PC-3 (cell line): ENCODE data around the gene ATXN7L1. TPM values are rescaled to one million over a fixed set of nuclear protein-coding genes. Genes with fewer than 3 reads are reported as not detected.

Experiments
- ATAC-seq: fragments of 200-7000 bp; cut with Tn5 transposase; 2 replicates; pipeline ENCODE4 v1.9.1; 2020; ENCODE audit warnings: mild to moderate bottlenecking, moderate library complexity
- BruUV-seq: library from RNA; stranded (reverse); fragments of 400-500 nt; replicated peaks from 2 replicates; lab custom pipeline; 2021; lab: Mats Ljungman, UMichigan
- CTCF ChIA-PET: fragments of 300-600 bp; sonication (Branson Sonifier 250); formaldehyde crosslinking; loops from one replicate; lab custom pipeline; 2022; ENCODE audit warnings: antibody characterized with exemption; lab: Charles Lee
- POLR2A ChIA-PET: fragments of 300-600 bp; sonication (Branson Sonifier 250); formaldehyde crosslinking; loops from one replicate; lab custom pipeline; 2022; ENCODE audit warnings: antibody characterized with exemption; ENCODE audit not compliant: unreplicated experiment; lab: Charles Lee
- DNase-seq: peaks from one replicate; pipeline ENCODE4 v3.0.0-alpha.2; 2015
- H2AFZ ChIP-seq: fragments of 300-600 bp; sonication (generic); 2 replicates; pipeline ENCODE4 v1.6.0; 2016; ENCODE audit warnings: antibody characterized with exemption, low read length
- H3F3A ChIP-seq: fragments of 300-600 bp; sonication (generic); one replicate; pipeline ENCODE4 v1.6.0; 2017; ENCODE audit warnings: antibody characterized with exemption, low read length, control low read depth, mild to moderate bottlenecking; ENCODE audit not compliant: unreplicated experiment
- H3K27ac ChIP-seq: fragments of 300-600 bp; sonication (generic); 2 replicates; pipeline ENCODE4 v1.5.1; 2016; ENCODE audit warnings: mild to moderate bottlenecking, low read length
- H3K27me3 ChIP-seq: fragments of 300-600 bp; sonication (generic); 2 replicates; pipeline ENCODE4 v1.6.1; 2016; ENCODE audit warnings: low read length, mixed read lengths
- H3K36me3 ChIP-seq: fragments of 300-600 bp; sonication (generic); 2 replicates; pipeline ENCODE4 v1.6.1; 2016; ENCODE audit warnings: low read depth, mixed run types, low read length, mixed read lengths
- H3K4me1 ChIP-seq: fragments of 300-600 bp; sonication (generic); 2 replicates; pipeline ENCODE4 v1.5.1; 2016; ENCODE audit warnings: low read length; ENCODE audit not compliant: insufficient read depth
- H3K4me2 ChIP-seq: fragments of 300-600 bp; sonication (generic); 2 replicates; pipeline ENCODE4 v1.6.0; 2016; ENCODE audit warnings: low read length
- H3K4me3 ChIP-seq: fragments of 300-600 bp; sonication (generic); 2 replicates; pipeline ENCODE4 v1.5.1; 2016; ENCODE audit warnings: mild to moderate bottlenecking, low read length, mixed read lengths
- H3K79me2 ChIP-seq: fragments of 300-600 bp; sonication (generic); 2 replicates; pipeline ENCODE4 v1.6.1; 2017; ENCODE audit warnings: low read length, mixed read lengths
- H3K9ac ChIP-seq: fragments of 300-600 bp; sonication (generic); 2 replicates; pipeline ENCODE4 v1.6.0; 2016; ENCODE audit warnings: mild to moderate bottlenecking, low read length
- H3K9me2 ChIP-seq: fragments of 300-600 bp; sonication (generic); replicated peaks from 2 replicates; pipeline ENCODE4 v1.6.1; 2016; ENCODE audit warnings: mixed run types, low read length, mixed read lengths
- H3K9me3 ChIP-seq: fragments of 300-600 bp; sonication (generic); 2 replicates; pipeline ENCODE4 v1.6.1; 2016; ENCODE audit warnings: low read length, mixed read lengths
- H4K20me1 ChIP-seq: fragments of 300-600 bp; sonication (generic); 2 replicates; pipeline ENCODE4 v1.6.1; 2016; ENCODE audit warnings: low read length, mixed read lengths
- EZH2 ChIP-seq: fragments of 300-600 bp; sonication (generic); IDR thresholded peaks from one replicate; pipeline ENCODE4 v1.6.1; 2017; ENCODE audit warnings: antibody characterized with exemption, mild to moderate bottlenecking, low read length; ENCODE audit not compliant: unreplicated experiment
- EZH2phosphoT487 ChIP-seq: fragments of 300-600 bp; sonication (generic); IDR thresholded peaks from 2 replicates; pipeline ENCODE4 v1.6.1; 2018; ENCODE audit warnings: mild to moderate bottlenecking, antibody characterized with exemption, low read length, borderline replicate concordance
- intact Hi-C: fragments of 100-400 bp; cut with micrococcal nuclease; formaldehyde crosslinking; loops from 2 replicates; pipeline ENCODE4 v1.9.0; 2023
- total RNA-seq: library from RNA; depleted of rRNA; stranded (reverse); fragments of >200 nt; gene quantifications from 2 replicates; pipeline ENCODE4 v1.2.3, GENCODE V29; 2014
- TF ChIP-seq, protein P1 (sequence below): fragments of 300-600 bp; sonication (generic); conservative IDR thresholded peaks from 2 replicates; pipeline ENCODE4 v1.5.1; 2017; ENCODE audit warnings: antibody characterized with exemption, low read depth, mild to moderate bottlenecking, low read length

Gene ATXN7L1
- total RNA-seq, 1 experiment from 2014 or later: 16.0 TPM

GRCh38 chr7:105578496-105578895, 297.9 kb downstream of the ATXN7L1 start:
- Histone ChIP-seq H3K27me3 (no peaks in the 10 kb centered on the region), H2AFZ (no peak overlapping the region), H3K4me3 (no peak overlapping the region), H4K20me1 (no peaks in the 10 kb centered on the region), H3K4me2 (no peak overlapping the region), H3F3A (no peaks in the 10 kb centered on the region), H3K9me3 (no peaks in the 10 kb centered on the region), H3K27ac (no peak overlapping the region), H3K4me1 (0 out of 2 replicates have a peak, but pooled peaks cover 5% of the 10 kb centered on the region), H3K9me2 (no peaks in the 10 kb centered on the region), H3K79me2 (no peaks in the 10 kb centered on the region), H3K36me3 (0 out of 2 replicates have a peak, but pooled peaks cover 3% of the 10 kb centered on the region), H3K9ac (no peak overlapping the region)
- DNase-seq: no peak
- no TSS peak for BruUV-seq
- ATAC-seq: no peak
- intact Hi-C loops: no loop called here
- CTCF ChIA-PET: no interaction called here
- POLR2A ChIA-PET: no interaction called here
- TF ChIP-seq, protein P1, sequence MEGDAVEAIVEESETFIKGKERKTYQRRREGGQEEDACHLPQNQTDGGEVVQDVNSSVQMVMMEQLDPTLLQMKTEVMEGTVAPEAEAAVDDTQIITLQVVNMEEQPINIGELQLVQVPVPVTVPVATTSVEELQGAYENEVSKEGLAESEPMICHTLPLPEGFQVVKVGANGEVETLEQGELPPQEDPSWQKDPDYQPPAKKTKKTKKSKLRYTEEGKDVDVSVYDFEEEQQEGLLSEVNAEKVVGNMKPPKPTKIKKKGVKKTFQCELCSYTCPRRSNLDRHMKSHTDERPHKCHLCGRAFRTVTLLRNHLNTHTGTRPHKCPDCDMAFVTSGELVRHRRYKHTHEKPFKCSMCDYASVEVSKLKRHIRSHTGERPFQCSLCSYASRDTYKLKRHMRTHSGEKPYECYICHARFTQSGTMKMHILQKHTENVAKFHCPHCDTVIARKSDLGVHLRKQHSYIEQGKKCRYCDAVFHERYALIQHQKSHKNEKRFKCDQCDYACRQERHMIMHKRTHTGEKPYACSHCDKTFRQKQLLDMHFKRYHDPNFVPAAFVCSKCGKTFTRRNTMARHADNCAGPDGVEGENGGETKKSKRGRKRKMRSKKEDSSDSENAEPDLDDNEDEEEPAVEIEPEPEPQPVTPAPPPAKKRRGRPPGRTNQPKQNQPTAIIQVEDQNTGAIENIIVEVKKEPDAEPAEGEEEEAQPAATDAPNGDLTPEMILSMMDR: no peak
- no peak for TF ChIP-seq EZH2
- TF ChIP-seq EZH2phosphoT487: no peak

DNA sequence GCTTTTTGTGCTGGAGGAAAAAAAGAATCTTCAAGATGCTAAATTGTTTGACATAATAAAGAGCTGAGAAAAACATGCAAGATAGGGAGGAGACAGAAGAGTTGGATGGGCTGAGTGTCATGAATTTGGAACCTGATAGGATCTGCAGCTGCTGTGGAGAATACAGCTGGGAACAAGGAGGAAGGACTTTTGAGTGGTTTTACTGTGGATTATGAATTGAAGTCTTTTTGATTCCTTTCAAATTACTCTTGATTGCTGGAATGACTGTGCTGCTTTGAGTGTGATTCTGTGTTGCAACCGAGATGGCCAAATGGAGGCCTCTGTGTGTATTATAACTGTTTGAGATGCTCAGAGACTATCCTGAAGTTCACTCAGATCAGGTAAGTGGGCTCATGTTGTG, 299.1 kb downstream of the ATXN7L1 start:
- no peaks in the 10 kb centered on the region for H3F3A ChIP-seq
- ChIA-PET CTCF (no interaction called here), POLR2A (interaction anchor here (0.6 kb wide), 1 partner anchor 411 kb away, joined by 8 read pairs; no protein-coding TSS in a partner anchor)
- H3K4me1 ChIP-seq: 0 out of 2 replicates have a peak, but pooled peaks cover 5% of the 10 kb centered on the region
- 0 out of 2 replicates have a peak, but pooled peaks cover 3% of the 10 kb centered on the region for H3K36me3 ChIP-seq
- no peaks in the 10 kb centered on the region for H4K20me1 ChIP-seq
- no peaks in the 10 kb centered on the region for H3K9me2 ChIP-seq
- no peak overlapping the region for H3K4me2 ChIP-seq
- DNase-seq: no peak
- H3K79me2 ChIP-seq: no peaks in the 10 kb centered on the region
- H3K27me3 ChIP-seq: no peaks in the 10 kb centered on the region
- H3K27ac ChIP-seq: no peak overlapping the region
- no peak overlapping the region for H2AFZ ChIP-seq
- no peaks in the 10 kb centered on the region for H3K9me3 ChIP-seq
- BruUV-seq: no TSS peak
- no peak for ATAC-seq
- TF ChIP-seq EZH2 (no peak), EZH2phosphoT487 (no peak)
- TF ChIP-seq, protein P1: no peak
- intact Hi-C loops: no loop called here
- no peak overlapping the region for H3K4me3 ChIP-seq
- H3K9ac ChIP-seq: no peak overlapping the region

DNA sequence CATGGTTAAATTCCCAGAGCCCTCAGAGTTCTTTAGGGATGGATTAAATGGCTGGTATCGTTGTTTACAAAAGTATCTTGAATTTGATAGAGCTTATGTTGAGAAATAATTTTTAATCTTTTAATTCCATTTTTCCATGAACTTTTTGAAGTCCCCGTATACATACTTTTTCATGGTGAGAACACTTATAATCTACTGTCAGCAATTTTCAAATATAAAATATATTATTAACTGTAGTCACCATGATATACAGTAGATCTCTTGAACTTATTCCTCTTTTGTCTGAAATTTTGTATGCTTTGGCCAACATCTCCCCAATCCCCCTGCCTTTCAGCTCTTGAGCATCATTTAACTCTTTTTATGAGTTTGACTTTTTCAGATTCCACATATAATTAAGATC, 304.5 kb downstream of the ATXN7L1 start:
- H3K27ac ChIP-seq: no peak overlapping the region
- H3K4me3 ChIP-seq: no peak overlapping the region
- H3F3A ChIP-seq: no peaks in the 10 kb centered on the region
- H3K9ac ChIP-seq: no peak overlapping the region
- ATAC-seq (no peak), DNase-seq (no peak)
- no TSS peak for BruUV-seq
- H3K27me3 ChIP-seq: no peaks in the 10 kb centered on the region
- H2AFZ ChIP-seq: no peak overlapping the region
- ChIA-PET CTCF (no interaction called here), POLR2A (interaction anchor here (0.6 kb wide), 1 partner anchor 72 kb away, joined by 3 read pairs; no protein-coding TSS in a partner anchor)
- intact Hi-C loops: no loop called here
- H3K79me2 ChIP-seq: no peaks in the 10 kb centered on the region
- no peaks in the 10 kb centered on the region for H4K20me1 ChIP-seq
- peaks cover 24% of the 10 kb centered on the region for H3K36me3 ChIP-seq
- no peaks in the 10 kb centered on the region for H3K9me3 ChIP-seq
- TF ChIP-seq, protein P1: no peak
- H3K4me1 ChIP-seq: no peaks in the 10 kb centered on the region
- no peak overlapping the region for H3K4me2 ChIP-seq
- H3K9me2 ChIP-seq: no peaks in the 10 kb centered on the region
